ENCODE measurements around the gene CCSAP.
A peak's percentile ranks its signal among the peaks of the same experiment; 100 is the strongest.
"Not testable (repeated sequence)": the region's sequence is repeated elsewhere in the genome, so short reads cannot be mapped to it uniquely, and the experiment has no call there.

CCSAP gene

DNA sequence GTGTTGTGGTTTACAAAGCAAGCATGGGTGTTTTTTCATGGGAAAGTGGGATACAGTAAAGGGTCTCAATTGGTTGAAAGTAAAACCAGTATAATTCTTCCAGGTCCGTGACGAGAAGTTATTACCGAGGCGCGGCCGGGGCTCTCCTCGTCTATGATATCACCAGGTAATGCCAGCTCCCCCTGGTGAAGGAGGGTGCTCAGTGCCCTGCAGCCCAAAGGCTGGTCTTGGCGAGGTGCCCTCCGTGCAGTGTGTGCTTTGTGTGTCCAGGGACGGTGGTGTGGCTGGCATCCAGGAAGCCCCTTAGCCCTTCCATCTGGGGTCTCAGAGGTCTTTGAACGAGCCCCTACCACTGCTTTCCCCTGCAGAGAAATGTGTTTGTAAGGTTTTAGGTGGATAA lies 47.1 kb downstream of the CCSAP start:
- Histone ChIP-seq H3K9me3 (ENCODE audit: control insufficient read depth, low read length) (no peaks in the 10 kb centered on the region), H3K14ac (ENCODE audit: low read length in 2 of 2) (no peak overlapping the region), H3K18ac (ENCODE audit: low read depth in 1 of 2, low read length in 2 of 2) (no peak overlapping the region), H3K4me3 (ENCODE audit: insufficient read depth in 1 of 2, low read depth in 1 of 2, low read length in 2 of 2) (no peak overlapping the region), H2BK12ac (ENCODE audit: low read length in 2 of 2) (no peak overlapping the region), H3K4me2 (ENCODE audit: low read length, poor library complexity, severe bottlenecking) (no peak overlapping the region), H2BK15ac (ENCODE audit: low read depth, poor library complexity, severe bottlenecking) (no peak overlapping the region), H2AFZ (ENCODE audit: low read depth, low read length) (no peak overlapping the region), H3K79me1 (replicated peaks; ENCODE audit: low read length, poor library complexity, severe bottlenecking) (peaks cover 31% of the 10 kb centered on the region), H3K27me3 (ENCODE audit: control insufficient read depth in 1 of 2, insufficient read depth in 1 of 2, low read length in 2 of 2) (no peaks in the 10 kb centered on the region), H4K91ac (ENCODE audit: low read length) (no peak overlapping the region), H3K36me3 (ENCODE audit: control insufficient read depth in 1 of 2, insufficient read depth in 2 of 2, low read depth in 1 of 2, low read length in 2 of 2) (peaks cover 27 to 62% of the 10 kb centered on the region in 2 experiments), H4K8ac (ENCODE audit: low read length) (no peak overlapping the region), H3K27ac (ENCODE audit: low read length, poor library complexity, severe bottlenecking) (no peak overlapping the region), H2AK5ac (ENCODE audit: low read length, severe bottlenecking) (no peak overlapping the region), H2BK120ac (ENCODE audit: low read depth, low read length) (no peak overlapping the region), H2BK5ac (ENCODE audit: low read depth, low read length, poor library complexity, severe bottlenecking) (no peak overlapping the region), H3K9ac (ENCODE audit: low read length) (no peak overlapping the region), H3K4me1 (ENCODE audit: control insufficient read depth, insufficient read depth, low read depth, low read length) (peaks cover 5% of the 10 kb centered on the region), H3K23ac (ENCODE audit: low read length in 2 of 2) (no peak overlapping the region), H3K4ac (ENCODE audit: low read depth in 1 of 2, low read length in 2 of 2) (no peak overlapping the region)
- no peak for DNase-seq
- 97% methylated on average over 10 of the region's 11 CpGs for WGBS

DNA sequence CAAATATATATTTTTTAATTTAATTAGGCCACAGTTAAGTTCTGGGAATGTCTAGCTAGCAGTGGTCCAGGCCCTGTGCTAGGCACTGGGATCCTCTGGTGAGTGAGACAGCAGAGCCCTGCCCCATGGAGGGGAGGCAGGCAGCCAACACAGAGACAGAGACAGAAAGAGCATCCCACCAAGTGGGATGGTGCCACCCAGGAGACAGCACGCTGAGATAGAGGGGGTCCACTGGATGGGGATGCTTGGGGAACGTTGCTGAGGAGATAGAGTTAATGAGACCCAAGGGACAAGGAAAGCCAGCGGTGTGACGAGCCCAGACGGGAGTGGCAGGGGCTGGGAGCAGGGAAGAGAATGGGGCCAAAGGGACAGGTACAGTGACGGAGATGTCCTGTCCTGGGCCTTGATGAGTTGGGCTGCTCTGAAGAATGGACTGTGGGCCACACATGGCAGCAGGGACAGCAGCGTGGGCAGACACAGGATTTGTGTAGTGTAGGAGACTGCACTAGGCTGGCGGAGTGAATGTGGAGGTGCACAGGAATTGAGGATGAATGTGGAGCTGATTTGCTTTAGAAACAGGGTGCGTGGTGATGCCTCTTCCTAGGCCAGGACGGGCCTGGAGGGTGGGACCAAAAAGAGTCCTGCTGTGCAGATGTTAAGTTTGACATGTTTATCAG lies 49.2 kb downstream of the CCSAP start:
- H3K9ac ChIP-seq (ENCODE audit: low read length) = no peak overlapping the region
- no peak overlapping the region for H3K4me2 ChIP-seq (ENCODE audit: low read length, poor library complexity, severe bottlenecking)
- no peak overlapping the region for H3K18ac ChIP-seq (ENCODE audit: low read depth in 1 of 2, low read length in 2 of 2)
- no peak overlapping the region for H4K8ac ChIP-seq (ENCODE audit: low read length)
- no peak overlapping the region for H3K4ac ChIP-seq (ENCODE audit: low read depth in 1 of 2, low read length in 2 of 2)
- peaks cover 36% of the 10 kb centered on the region for H3K79me1 ChIP-seq (replicated peaks; ENCODE audit: low read length, poor library complexity, severe bottlenecking)
- H3K14ac ChIP-seq (ENCODE audit: low read length in 2 of 2) = peak overlapping the region in 1 of 2 experiments; percentile 18
- 92% methylated on average over 10 of the region's 10 CpGs for WGBS
- no peak overlapping the region for H2BK12ac ChIP-seq (ENCODE audit: low read length in 2 of 2)
- no peak overlapping the region for H2BK5ac ChIP-seq (ENCODE audit: low read depth, low read length, poor library complexity, severe bottlenecking)
- H2AK5ac ChIP-seq (ENCODE audit: low read length, severe bottlenecking) = no peak overlapping the region
- H2BK15ac ChIP-seq (ENCODE audit: low read depth, poor library complexity, severe bottlenecking) = no peak overlapping the region
- H3K23ac ChIP-seq (ENCODE audit: low read length in 2 of 2) = no peak overlapping the region
- no peaks in the 10 kb centered on the region for H3K9me3 ChIP-seq (ENCODE audit: control insufficient read depth, low read length)
- H3K27me3 ChIP-seq (ENCODE audit: control insufficient read depth in 1 of 2, insufficient read depth in 1 of 2, low read length in 2 of 2) = no peaks in the 10 kb centered on the region
- no peak for DNase-seq
- H3K4me1 ChIP-seq (ENCODE audit: control insufficient read depth, insufficient read depth, low read depth, low read length) = peaks cover 5% of the 10 kb centered on the region
- H3K4me3 ChIP-seq (ENCODE audit: insufficient read depth in 1 of 2, low read depth in 1 of 2, low read length in 2 of 2) = no peak overlapping the region
- H2BK120ac ChIP-seq (ENCODE audit: low read depth, low read length) = no peak overlapping the region
- H3K36me3 ChIP-seq (ENCODE audit: control insufficient read depth in 1 of 2, insufficient read depth in 2 of 2, low read depth in 1 of 2, low read length in 2 of 2) = peaks cover 21 to 57% of the 10 kb centered on the region in 2 experiments
- no peak overlapping the region for H4K91ac ChIP-seq (ENCODE audit: low read length)
- no peak overlapping the region for H2AFZ ChIP-seq (ENCODE audit: low read depth, low read length)
- no peak overlapping the region for H3K27ac ChIP-seq (ENCODE audit: low read length, poor library complexity, severe bottlenecking)

DNA sequence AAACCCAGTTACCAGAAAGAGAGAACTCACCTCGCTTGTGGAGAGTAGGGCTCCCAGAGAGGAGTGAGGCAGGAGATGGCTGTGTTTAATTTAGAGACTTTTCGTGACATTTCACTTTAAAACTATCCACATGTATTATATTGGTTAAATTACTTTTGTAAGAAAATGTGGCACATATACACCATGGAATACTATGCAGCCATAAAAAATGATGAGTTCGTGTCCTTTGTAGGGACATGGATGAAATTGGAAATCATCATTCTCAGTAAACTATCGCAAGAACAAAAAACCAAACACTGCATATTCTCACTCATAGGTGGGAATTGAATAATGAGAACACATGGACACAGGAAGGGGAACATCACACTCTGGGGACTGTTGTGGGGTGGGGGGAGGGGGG lies 51.2 kb downstream of the CCSAP start:
- not testable (repeated sequence) for H3K4me1 ChIP-seq (ENCODE audit: control insufficient read depth, insufficient read depth, low read depth, low read length); H3K14ac ChIP-seq (ENCODE audit: low read length in 2 of 2); H3K4me3 ChIP-seq (ENCODE audit: insufficient read depth in 1 of 2, low read depth in 1 of 2, low read length in 2 of 2); H3K27me3 ChIP-seq (ENCODE audit: control insufficient read depth in 1 of 2, insufficient read depth in 1 of 2, low read length in 2 of 2); H4K8ac ChIP-seq (ENCODE audit: low read length); H3K4ac ChIP-seq (ENCODE audit: low read depth in 1 of 2, low read length in 2 of 2); H3K18ac ChIP-seq (ENCODE audit: low read depth in 1 of 2, low read length in 2 of 2); H2BK12ac ChIP-seq (ENCODE audit: low read length in 2 of 2); H2AK5ac ChIP-seq (ENCODE audit: low read length, severe bottlenecking); H4K91ac ChIP-seq (ENCODE audit: low read length); H3K9me3 ChIP-seq (ENCODE audit: control insufficient read depth, low read length); H2BK5ac ChIP-seq (ENCODE audit: low read depth, low read length, poor library complexity, severe bottlenecking); DNase-seq; H3K9ac ChIP-seq (ENCODE audit: low read length); H2BK120ac ChIP-seq (ENCODE audit: low read depth, low read length); H3K23ac ChIP-seq (ENCODE audit: low read length in 2 of 2); H2BK15ac ChIP-seq (ENCODE audit: low read depth, poor library complexity, severe bottlenecking); H3K27ac ChIP-seq (ENCODE audit: low read length, poor library complexity, severe bottlenecking); H2AFZ ChIP-seq (ENCODE audit: low read depth, low read length); H3K4me2 ChIP-seq (ENCODE audit: low read length, poor library complexity, severe bottlenecking)
- peaks cover 39% of the 10 kb centered on the region for H3K79me1 ChIP-seq (replicated peaks; ENCODE audit: low read length, poor library complexity, severe bottlenecking)
- H3K36me3 ChIP-seq (ENCODE audit: control insufficient read depth in 1 of 2, insufficient read depth in 2 of 2, low read depth in 1 of 2, low read length in 2 of 2) = peaks cover 21 to 41% of the 10 kb centered on the region in 2 experiments
- 100% methylated on average over 1 of the region's 4 CpGs for WGBS

- H3K27me3 ChIP-seq (ENCODE audit: control insufficient read depth in 1 of 2, insufficient read depth in 1 of 2, low read length in 2 of 2) = no peaks in the 10 kb centered on the region
- no peaks in the 10 kb centered on the region for H3K9me3 ChIP-seq (ENCODE audit: control insufficient read depth, low read length)
- H3K27ac ChIP-seq (ENCODE audit: low read length, poor library complexity, severe bottlenecking) = no peak overlapping the region
- H2AK5ac ChIP-seq (ENCODE audit: low read length, severe bottlenecking) = no peak overlapping the region
- H3K79me1 ChIP-seq (replicated peaks; ENCODE audit: low read length, poor library complexity, severe bottlenecking) = peaks cover 27% of the 10 kb centered on the region
- no peak overlapping the region for H3K4me2 ChIP-seq (ENCODE audit: low read length, poor library complexity, severe bottlenecking)
- no peak overlapping the region for H3K23ac ChIP-seq (ENCODE audit: low read length in 2 of 2)
- H3K9ac ChIP-seq (ENCODE audit: low read length) = no peak overlapping the region
- H3K4me1 ChIP-seq (ENCODE audit: control insufficient read depth, insufficient read depth, low read depth, low read length) = no peaks in the 10 kb centered on the region
- DNase-seq = no peak
- no peak overlapping the region for H3K14ac ChIP-seq (ENCODE audit: low read length in 2 of 2)
- H3K4me3 ChIP-seq (ENCODE audit: insufficient read depth in 1 of 2, low read depth in 1 of 2, low read length in 2 of 2) = no peak overlapping the region
- no peak overlapping the region for H4K8ac ChIP-seq (ENCODE audit: low read length)
- no peak overlapping the region for H2BK15ac ChIP-seq (ENCODE audit: low read depth, poor library complexity, severe bottlenecking)
- H2BK120ac ChIP-seq (ENCODE audit: low read depth, low read length) = no peak overlapping the region
- H2BK12ac ChIP-seq (ENCODE audit: low read length in 2 of 2) = no peak overlapping the region
- H2BK5ac ChIP-seq (ENCODE audit: low read depth, low read length, poor library complexity, severe bottlenecking) = no peak overlapping the region
- H3K18ac ChIP-seq (ENCODE audit: low read depth in 1 of 2, low read length in 2 of 2) = no peak overlapping the region
- H4K91ac ChIP-seq (ENCODE audit: low read length) = no peak overlapping the region
- WGBS = no CpG with 5 or more reads among the region's 1 CpG
- no peak overlapping the region for H3K4ac ChIP-seq (ENCODE audit: low read depth in 1 of 2, low read length in 2 of 2)
- peaks cover 10 to 31% of the 10 kb centered on the region in 2 experiments for H3K36me3 ChIP-seq (ENCODE audit: control insufficient read depth in 1 of 2, insufficient read depth in 2 of 2, low read depth in 1 of 2, low read length in 2 of 2)
- H2AFZ ChIP-seq (ENCODE audit: low read depth, low read length) = no peak overlapping the region
Measured at GRCh38 chr1:229288516-229288915, 54.3 kb downstream of the CCSAP start.
